Thoracic aorta (tissue), 2 donors: ENCODE data around the gene C1QL3. TPM values are rescaled to one million over a fixed set of nuclear protein-coding genes. Genes with fewer than 3 reads are reported as not detected.

ENCODE experiments used
- ATAC-seq: fragments of 150-250 bp; one replicate; pipeline ENCODE4 v1.8.0; 2017; ENCODE audit warnings: low read depth; ENCODE audit not compliant: insufficient number of reproducible peaks, low FRiP score
- DNase-seq: peaks from one replicate; pipeline ENCODE4 v3.0.0-alpha.2; 2020; ENCODE audit warnings: low spot score
- H3K27ac ChIP-seq, 2 donors: fragments of 200-600 bp; sonication (generic); 1 replicate in 1 of 2; 2 replicates in 1 of 2; pipeline ENCODE4 v1.5.1; 2016; ENCODE audit warnings: mild to moderate bottlenecking in 2 of 2, moderate library complexity in 2 of 2
- H3K27me3 ChIP-seq: fragments of 200-600 bp; sonication (generic); replicated peaks from 2 replicates; pipeline ENCODE4 v1.6.0; 2016; ENCODE audit warnings: mild to moderate bottlenecking; ENCODE audit not compliant: insufficient read depth
- H3K36me3 ChIP-seq: fragments of 200-600 bp; sonication (generic); one replicate; pipeline ENCODE4 v1.5.1; 2016
- H3K4me1 ChIP-seq, 2 donors: fragments of 200-600 bp; sonication (generic); 1 replicate in 1 of 2; 2 replicates in 1 of 2; pipeline versions ENCODE4 v1.5.1 to v1.6.0; 2016; ENCODE audit warnings: low read depth in 2 of 2, mild to moderate bottlenecking in 1 of 2; ENCODE audit not compliant: control insufficient read depth in 1 of 2
- H3K4me3 ChIP-seq: fragments of 200-600 bp; sonication (generic); 2 replicates; pipeline ENCODE4 v1.5.1; 2016; ENCODE audit warnings: mild to moderate bottlenecking
- H3K9me3 ChIP-seq: fragments of 200-600 bp; sonication (generic); 2 replicates; pipeline ENCODE4 v1.5.1; 2016
- CTCF ChIP-seq: fragments of 200-600 bp; sonication (generic); IDR thresholded peaks from one replicate; pipeline ENCODE4 v1.5.1; 2019; ENCODE audit warnings: antibody characterized with exemption
- total RNA-seq, 2 donors: library from RNA; depleted of rRNA; stranded (reverse); fragments of >200 nt; gene quantifications; one replicate each; pipeline versions ENCODE4 v1.1.0 to v1.2.3, GENCODE V29; 2016

C1QL3 gene
- total RNA-seq, 2 donors from 2014 or later: not detected

- Histone ChIP-seq H3K27ac (no peak overlapping the region), H3K9me3 (no peaks in the 10 kb centered on the region), H3K36me3 (no peaks in the 10 kb centered on the region), H3K4me1 (no peaks in the 10 kb centered on the region), H3K27me3 (no peaks in the 10 kb centered on the region), H3K4me3 (no peak overlapping the region)
- DNase-seq (no peak), ATAC-seq (no peak)
- no peak for TF ChIP-seq CTCF
Observed at GRCh38 chr10:16481052-16481728, 40.5 kb downstream of the C1QL3 start.

GRCh38 chr10:16478801-16479200 lies 42.9 kb downstream of the C1QL3 start:
- H3K27ac ChIP-seq: no peak overlapping the region
- H3K9me3 ChIP-seq: no peaks in the 10 kb centered on the region
- no peaks in the 10 kb centered on the region for H3K4me1 ChIP-seq
- H3K36me3 ChIP-seq: no peaks in the 10 kb centered on the region
- no peak for ATAC-seq
- no peaks in the 10 kb centered on the region for H3K27me3 ChIP-seq
- H3K4me3 ChIP-seq: no peak overlapping the region
- TF ChIP-seq CTCF: no peak
- no peak for DNase-seq

- H3K4me3 ChIP-seq: no peak overlapping the region
- ATAC-seq: no peak
- no peaks in the 10 kb centered on the region for H3K36me3 ChIP-seq
- no peak overlapping the region for H3K27ac ChIP-seq
- TF ChIP-seq CTCF: no peak
- no peaks in the 10 kb centered on the region for H3K27me3 ChIP-seq
- no peaks in the 10 kb centered on the region for H3K9me3 ChIP-seq
- no peak for DNase-seq
- H3K4me1 ChIP-seq: no peaks in the 10 kb centered on the region
Observed at GRCh38 chr10:16477757-16478156, 43.9 kb downstream of the C1QL3 start.

- Histone ChIP-seq H3K27me3 (no peaks in the 10 kb centered on the region), H3K9me3 (no peaks in the 10 kb centered on the region), H3K4me1 (no peaks in the 10 kb centered on the region), H3K4me3 (no peak overlapping the region), H3K36me3 (no peaks in the 10 kb centered on the region), H3K27ac (no peak overlapping the region)
- DNase-seq (no peak), ATAC-seq (no peak)
- no peak for TF ChIP-seq CTCF
Observed at GRCh38 chr10:16472828-16473227, 48.9 kb downstream of the C1QL3 start.

GRCh38 chr10:16470747-16471146 lies 50.9 kb downstream of the C1QL3 start:
- Histone ChIP-seq H3K4me1 (no peaks in the 10 kb centered on the region), H3K27me3 (no peaks in the 10 kb centered on the region), H3K4me3 (no peak overlapping the region), H3K36me3 (no peaks in the 10 kb centered on the region), H3K9me3 (no peaks in the 10 kb centered on the region), H3K27ac (no peak overlapping the region)
- ATAC-seq: no peak
- no peak for TF ChIP-seq CTCF
- DNase-seq: no peak
